ENCODE results near the gene WDR53.
"Not testable (repeated sequence)": the region's sequence is repeated elsewhere in the genome, so short reads cannot be mapped to it uniquely, and the experiment has no call there.

Gene WDR53

GRCh38 chr3:196518966-196519717 is 49.2 kb downstream of the WDR53 start:
- peak in 1 of 2 donors; percentile 71 for DNase-seq (ENCODE audit: low read depth in 2 of 2)

GRCh38 chr3:196517919-196518318 is 50.4 kb downstream of the WDR53 start:
- DNase-seq (ENCODE audit: low read depth in 2 of 2), result no peak

- DNase-seq (ENCODE audit: low read depth in 2 of 2), result no peak
Observed at GRCh38 chr3:196517162-196517800, 51.1 kb downstream of the WDR53 start.

GRCh38 chr3:196514913-196515621 is 53.3 kb downstream of the WDR53 start, which contains the start of gene SMCO1:
Gene SMCO1, minus strand, starts transcription at chr3:196515346. Its CDS starts 137 bp downstream, at chr3:196515209.
- DNase-seq (ENCODE audit: low read depth in 2 of 2), result no peak

GRCh38 chr3:196514350-196514716 is 54.0 kb downstream of the WDR53 start:
- no peak for DNase-seq (ENCODE audit: low read depth in 2 of 2)

- DNase-seq (ENCODE audit: low read depth in 2 of 2), result no peak
Observed at GRCh38 chr3:196513697-196514349, 54.5 kb downstream of the WDR53 start.

GRCh38 chr3:196511646-196512425 is 56.5 kb downstream of the WDR53 start:
- not testable (repeated sequence) for DNase-seq (ENCODE audit: low read depth in 2 of 2)

GRCh38 chr3:196511108-196511507 is 57.2 kb downstream of the WDR53 start:
- not testable (repeated sequence) for DNase-seq (ENCODE audit: low read depth in 2 of 2)

GRCh38 chr3:196506687-196507086 is 61.7 kb downstream of the WDR53 start:
- no peak for DNase-seq (ENCODE audit: low read depth in 2 of 2)

- no peak for DNase-seq (ENCODE audit: low read depth in 2 of 2)
Observed at GRCh38 chr3:196504556-196504955, 63.8 kb downstream of the WDR53 start.
